Measurements from ENCODE around the gene SLC28A1.

The SLC28A1 gene, protein sequence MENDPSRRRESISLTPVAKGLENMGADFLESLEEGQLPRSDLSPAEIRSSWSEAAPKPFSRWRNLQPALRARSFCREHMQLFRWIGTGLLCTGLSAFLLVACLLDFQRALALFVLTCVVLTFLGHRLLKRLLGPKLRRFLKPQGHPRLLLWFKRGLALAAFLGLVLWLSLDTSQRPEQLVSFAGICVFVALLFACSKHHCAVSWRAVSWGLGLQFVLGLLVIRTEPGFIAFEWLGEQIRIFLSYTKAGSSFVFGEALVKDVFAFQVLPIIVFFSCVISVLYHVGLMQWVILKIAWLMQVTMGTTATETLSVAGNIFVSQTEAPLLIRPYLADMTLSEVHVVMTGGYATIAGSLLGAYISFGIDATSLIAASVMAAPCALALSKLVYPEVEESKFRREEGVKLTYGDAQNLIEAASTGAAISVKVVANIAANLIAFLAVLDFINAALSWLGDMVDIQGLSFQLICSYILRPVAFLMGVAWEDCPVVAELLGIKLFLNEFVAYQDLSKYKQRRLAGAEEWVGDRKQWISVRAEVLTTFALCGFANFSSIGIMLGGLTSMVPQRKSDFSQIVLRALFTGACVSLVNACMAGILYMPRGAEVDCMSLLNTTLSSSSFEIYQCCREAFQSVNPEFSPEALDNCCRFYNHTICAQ

GRCh38 chr15:84883916-84884781 lies at the start of gene SLC28A1:
TSS of gene SLC28A1 (plus strand) at chr15:84884662. CDS start at chr15:84887761, 3,099 bp downstream.
- no peak for DNase-seq

DNA sequence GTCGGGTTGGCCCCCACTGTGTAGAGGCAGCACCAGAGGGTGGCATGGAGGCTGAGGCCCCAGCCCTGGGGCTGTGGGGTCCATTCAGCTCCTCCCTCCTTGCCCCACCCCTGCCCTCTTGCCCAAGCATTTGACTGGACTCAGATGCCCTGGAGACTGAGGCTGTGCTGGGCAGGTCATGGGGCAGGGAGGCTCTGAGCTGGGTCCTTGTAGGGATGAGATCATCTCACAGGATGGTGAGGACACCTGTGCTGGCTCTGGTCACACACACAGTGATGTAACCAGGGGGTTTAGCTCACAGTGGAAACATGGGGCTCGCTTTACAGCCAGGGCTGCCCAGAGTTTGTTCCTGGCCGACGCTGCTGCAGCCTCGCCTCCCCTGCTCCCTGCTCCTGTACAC lies 49.5 kb upstream of the SLC28A1 start:
- DNase-seq = no peak

- DNase-seq = no peak
These were observed 48.7 kb upstream of the SLC28A1 start for GRCh38 chr15:84835661-84836337.

GRCh38 chr15:84836844-84837243 lies 47.6 kb upstream of the SLC28A1 start:
- peak; percentile 68 for DNase-seq

DNA sequence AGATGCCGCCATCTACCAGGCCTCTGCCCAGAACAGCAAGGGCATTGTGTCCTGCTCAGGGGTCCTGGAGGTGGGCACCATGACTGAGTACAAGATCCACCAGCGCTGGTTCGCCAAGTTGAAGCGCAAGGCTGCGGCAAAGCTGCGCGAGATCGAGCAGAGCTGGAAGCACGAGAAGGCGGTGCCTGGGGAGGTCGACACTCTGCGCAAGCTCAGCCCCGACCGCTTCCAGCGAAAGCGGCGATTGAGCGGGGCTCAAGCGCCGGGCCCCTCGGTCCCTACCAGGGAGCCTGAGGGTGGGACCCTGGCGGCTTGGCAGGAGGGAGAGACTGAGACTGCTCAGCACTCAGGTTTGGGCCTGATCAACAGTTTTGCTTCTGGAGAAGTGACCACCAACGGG lies 44.7 kb upstream of the SLC28A1 start:
- DNase-seq = no peak

GRCh38 chr15:84840255-84840654 lies 44.2 kb upstream of the SLC28A1 start:
- no peak for DNase-seq

DNA sequence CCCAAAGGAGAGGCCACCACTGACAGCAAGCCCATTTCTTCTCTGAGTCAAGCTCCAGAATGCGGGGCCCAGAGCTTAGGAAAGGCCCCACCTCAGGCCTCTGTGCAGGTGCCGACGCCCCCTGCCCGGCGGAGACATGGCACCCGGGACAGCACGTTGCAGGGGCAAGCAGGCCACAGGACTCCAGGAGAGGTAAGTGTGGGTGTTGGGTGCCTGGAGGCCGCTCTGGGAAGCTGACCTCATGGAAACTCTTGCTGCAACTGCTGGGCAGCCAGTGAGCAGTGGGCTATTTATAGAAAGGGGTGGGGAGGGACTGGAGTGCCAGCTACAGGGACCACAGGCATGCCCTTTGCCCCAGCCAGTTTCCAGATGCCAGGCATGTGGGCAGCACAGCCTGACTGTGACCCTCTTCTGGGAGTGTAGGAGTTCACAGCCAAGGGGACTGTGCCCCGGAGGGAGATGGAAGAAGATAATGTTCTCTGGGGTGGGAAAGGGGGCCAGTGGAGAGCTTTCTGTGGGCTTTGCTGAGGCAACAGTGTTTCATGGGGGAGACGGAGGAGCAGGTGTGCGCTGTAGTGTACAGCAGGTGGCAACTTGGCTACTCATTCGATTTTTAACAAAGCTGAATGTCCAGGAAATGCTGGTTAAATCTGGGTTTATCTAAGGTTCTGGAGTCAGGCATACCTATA lies 43.6 kb upstream of the SLC28A1 start:
- peak; percentile 68 for DNase-seq

GRCh38 chr15:84842781-84843180 lies 41.7 kb upstream of the SLC28A1 start:
- no peak for DNase-seq

GRCh38 chr15:84844964-84845363 lies 39.5 kb upstream of the SLC28A1 start:
- DNase-seq = no peak

DNA sequence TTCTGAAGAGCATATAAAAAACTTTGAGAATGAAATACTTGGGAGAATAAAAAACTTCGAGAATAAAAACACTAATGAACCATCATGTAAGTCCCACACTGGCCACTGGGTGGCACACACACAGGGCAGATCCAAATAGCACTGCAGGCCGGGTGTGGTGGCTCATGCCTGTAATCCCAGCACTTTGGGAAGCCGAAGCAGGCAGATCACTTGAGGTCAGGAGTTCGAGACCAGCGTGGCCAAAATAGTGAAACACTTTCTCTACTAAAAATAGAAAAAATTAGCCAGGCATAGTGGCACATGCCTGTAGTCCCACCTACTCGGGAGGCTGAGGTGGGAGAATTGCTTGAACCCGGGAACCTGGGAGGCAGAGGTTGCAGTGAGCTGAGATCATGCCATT lies 38.8 kb upstream of the SLC28A1 start:
- DNase-seq = peak; percentile 52

DNA sequence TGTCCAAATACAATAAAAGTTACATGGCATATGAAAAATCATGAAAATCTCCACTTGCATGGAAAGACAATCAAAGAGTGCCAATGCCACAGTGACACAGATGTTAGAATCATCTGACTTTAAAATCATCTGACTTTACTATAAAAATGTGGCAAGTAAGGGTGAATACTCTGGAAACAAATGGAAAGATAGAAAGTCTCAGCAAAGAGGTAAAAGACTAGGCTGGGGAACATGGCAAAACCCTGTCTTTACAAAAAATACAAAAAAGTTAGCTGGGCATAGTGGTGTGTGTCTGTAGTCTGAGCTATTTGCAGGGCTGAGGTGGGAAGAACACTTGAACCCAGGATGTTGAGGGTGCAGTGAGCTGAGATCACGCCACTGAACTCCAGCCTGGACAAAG lies 38.2 kb upstream of the SLC28A1 start:
- DNase-seq = no peak

- DNase-seq = no peak
These were observed 37.1 kb upstream of the SLC28A1 start for GRCh38 chr15:84847382-84847781.

GRCh38 chr15:84852212-84852611 lies 32.2 kb upstream of the SLC28A1 start:
- no peak for DNase-seq

DNA sequence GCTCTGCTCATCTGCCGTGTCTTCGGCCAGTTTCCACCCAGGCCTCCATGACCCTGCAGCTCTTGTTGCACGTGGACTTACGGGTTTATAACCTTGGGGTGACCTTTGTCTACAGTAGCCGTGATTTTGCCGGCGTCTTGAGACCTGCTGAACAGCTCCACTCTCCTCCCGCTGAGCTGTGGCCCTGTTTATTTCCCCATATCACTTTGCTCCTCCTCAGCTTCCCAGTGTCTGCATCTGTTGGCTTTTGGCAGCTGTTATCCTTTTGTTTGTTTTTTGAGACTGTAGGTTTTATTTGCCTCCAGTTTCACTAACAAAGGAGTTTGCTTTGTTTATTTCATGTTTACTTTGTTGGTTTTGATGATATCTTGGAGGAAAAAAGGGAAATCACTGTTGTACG lies 29.3 kb upstream of the SLC28A1 start:
- DNase-seq = no peak

- DNase-seq = no peak
These were observed 28.7 kb upstream of the SLC28A1 start for GRCh38 chr15:84855765-84856164.

- DNase-seq = no peak
These were observed 27.6 kb upstream of the SLC28A1 start for GRCh38 chr15:84856731-84857417.

DNA sequence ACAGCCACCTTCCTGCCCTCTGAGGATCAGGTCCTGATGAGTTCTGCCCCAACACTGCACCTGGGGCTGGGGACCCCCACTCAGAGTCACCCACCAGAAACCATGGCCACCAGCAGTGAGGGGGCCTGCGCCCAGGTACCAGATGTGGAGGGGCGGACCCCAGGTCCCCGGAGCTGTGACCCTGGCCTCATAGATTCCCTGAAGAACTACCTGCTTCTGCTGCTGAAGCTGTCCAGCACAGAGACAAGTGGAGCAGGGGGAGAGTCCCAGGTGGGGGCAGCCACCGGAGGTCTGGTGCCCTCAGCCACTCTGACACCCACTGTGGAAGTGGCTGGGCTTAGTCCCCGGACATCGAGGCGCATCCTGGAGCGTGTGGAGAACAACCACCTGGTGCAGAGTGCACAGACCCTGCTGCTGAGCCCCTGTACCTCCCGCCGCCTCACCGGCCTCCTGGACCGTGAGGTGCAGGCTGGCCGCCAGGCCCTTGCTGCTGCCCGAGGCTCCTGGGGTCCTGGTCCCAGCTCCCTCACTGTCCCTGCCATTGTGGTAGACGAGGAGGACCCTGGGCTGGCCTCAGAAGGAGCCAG lies 27.0 kb upstream of the SLC28A1 start:
- no peak for DNase-seq

- DNase-seq = no peak
These were observed 26.2 kb upstream of the SLC28A1 start for GRCh38 chr15:84858231-84858630.

GRCh38 chr15:84859144-84859543 lies 25.3 kb upstream of the SLC28A1 start:
- no peak for DNase-seq

DNA sequence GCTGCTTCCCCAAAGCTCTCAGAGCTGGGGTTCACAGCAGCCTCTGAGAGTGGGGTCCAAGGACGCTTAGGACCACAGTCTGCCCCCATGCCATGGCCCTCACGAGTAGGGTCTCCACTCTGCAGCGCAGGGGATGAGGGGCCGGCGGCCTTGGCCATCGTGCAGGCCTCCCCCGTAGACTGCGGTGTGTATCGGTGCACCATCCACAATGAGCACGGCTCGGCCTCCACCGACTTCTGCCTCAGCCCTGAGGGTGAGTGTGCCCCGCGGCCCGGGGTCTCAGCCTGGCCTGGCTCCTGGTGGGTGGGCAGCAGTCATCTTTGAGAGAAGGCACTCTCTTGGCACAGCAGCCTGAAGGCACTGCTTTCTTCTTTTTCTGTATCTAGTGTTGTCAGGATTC lies 24.8 kb upstream of the SLC28A1 start:
- no peak for DNase-seq

DNA sequence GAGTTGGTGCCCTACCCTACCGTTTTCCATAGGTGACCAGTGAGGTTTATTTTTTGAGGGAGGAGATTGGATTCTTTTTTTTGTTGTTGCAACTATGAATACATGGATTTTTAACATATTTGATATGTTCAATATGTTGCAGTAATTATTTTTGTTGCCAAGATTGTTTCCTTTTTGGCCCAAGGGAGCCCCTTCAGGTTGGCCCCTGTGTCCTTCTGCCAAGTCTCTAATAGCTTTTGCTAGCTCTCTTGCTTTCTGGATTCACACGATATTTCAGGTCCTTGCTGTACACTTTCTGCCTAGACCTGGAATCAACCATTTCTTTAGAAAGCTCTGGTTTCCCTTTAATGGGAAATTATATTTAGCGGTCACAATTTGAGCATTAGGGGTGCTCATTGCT lies 22.7 kb upstream of the SLC28A1 start:
- DNase-seq = no peak

All from suppressor macrophage treated with lipopolysaccharide for 4 hours (primary cell).